Measurements from ENCODE around the gene EYS. TPM values are rescaled to one million over a fixed set of nuclear protein-coding genes. Genes with fewer than 3 reads are reported as not detected.

The EYS gene
- total RNA-seq, 1 experiment from 2014 or later, result not detected

GRCh38 chr6:65161661-65162060 is 545.4 kb downstream of the EYS start:
- CTCF ChIA-PET, result no interaction called here
- Histone ChIP-seq H3K9me3 (no peaks in the 10 kb centered on the region), H3K4me3 (ENCODE audit: low read depth, low read length) (no peak overlapping the region), H3K4me1 (no peaks in the 10 kb centered on the region), H3K27me3 (replicated peaks; ENCODE audit: control insufficient read depth, insufficient read depth, low read length) (no peaks in the 10 kb centered on the region), H3K36me3 (ENCODE audit: control insufficient read depth, insufficient read depth, low read length) (no peaks in the 10 kb centered on the region)
- intact Hi-C loops (cut with micrococcal nuclease; ENCODE audit: unreplicated experiment), result no loop called here
- POLR2A ChIA-PET, result no interaction called here
- Mint-ChIP-seq H3K36me3 (ENCODE audit: insufficient read depth, unreplicated experiment) (no peaks in the 10 kb centered on the region), H3K4me3 (ENCODE audit: unreplicated experiment) (no peak overlapping the region), H3K27me3 (ENCODE audit: insufficient read depth, unreplicated experiment) (no peaks in the 10 kb centered on the region), H3K27ac (ENCODE audit: unreplicated experiment) (no peak overlapping the region), H3K9me3 (ENCODE audit: unreplicated experiment) (no peaks in the 10 kb centered on the region), H3K4me1 (ENCODE audit: low read depth, unreplicated experiment) (no peaks in the 10 kb centered on the region)
- TF ChIP-seq, protein P1, sequence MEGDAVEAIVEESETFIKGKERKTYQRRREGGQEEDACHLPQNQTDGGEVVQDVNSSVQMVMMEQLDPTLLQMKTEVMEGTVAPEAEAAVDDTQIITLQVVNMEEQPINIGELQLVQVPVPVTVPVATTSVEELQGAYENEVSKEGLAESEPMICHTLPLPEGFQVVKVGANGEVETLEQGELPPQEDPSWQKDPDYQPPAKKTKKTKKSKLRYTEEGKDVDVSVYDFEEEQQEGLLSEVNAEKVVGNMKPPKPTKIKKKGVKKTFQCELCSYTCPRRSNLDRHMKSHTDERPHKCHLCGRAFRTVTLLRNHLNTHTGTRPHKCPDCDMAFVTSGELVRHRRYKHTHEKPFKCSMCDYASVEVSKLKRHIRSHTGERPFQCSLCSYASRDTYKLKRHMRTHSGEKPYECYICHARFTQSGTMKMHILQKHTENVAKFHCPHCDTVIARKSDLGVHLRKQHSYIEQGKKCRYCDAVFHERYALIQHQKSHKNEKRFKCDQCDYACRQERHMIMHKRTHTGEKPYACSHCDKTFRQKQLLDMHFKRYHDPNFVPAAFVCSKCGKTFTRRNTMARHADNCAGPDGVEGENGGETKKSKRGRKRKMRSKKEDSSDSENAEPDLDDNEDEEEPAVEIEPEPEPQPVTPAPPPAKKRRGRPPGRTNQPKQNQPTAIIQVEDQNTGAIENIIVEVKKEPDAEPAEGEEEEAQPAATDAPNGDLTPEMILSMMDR (IDR thresholded peaks at IDR 0.05; ENCODE audit: insufficient read depth in 1 of 2, low read depth in 1 of 2, low read length in 1 of 2, severe bottlenecking in 1 of 2, unreplicated experiment in 1 of 2), result no peak
- no peak for DNase-seq
- no TSS peak for BruUV-seq (replicated peaks)

DNA sequence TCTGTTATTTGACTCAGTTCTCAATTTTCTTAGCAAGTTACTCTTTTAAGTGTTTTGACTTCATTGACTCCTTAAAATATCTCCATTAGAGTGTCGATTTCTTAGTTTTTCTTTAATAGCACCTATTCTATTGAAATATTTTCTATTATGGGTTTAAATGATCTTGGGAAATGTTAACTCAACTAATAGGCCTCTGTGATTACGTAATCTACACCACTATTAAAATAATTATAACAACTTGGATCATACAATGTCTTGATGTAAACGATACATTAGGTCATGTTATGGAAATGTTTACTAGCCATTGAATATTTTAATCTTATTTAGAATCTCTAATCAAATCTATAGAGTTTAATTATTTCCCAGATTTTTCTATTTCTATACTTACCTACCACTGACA is 550.0 kb downstream of the EYS start:
- Mint-ChIP-seq H3K4me3 (ENCODE audit: unreplicated experiment) (no peak overlapping the region), H3K27ac (ENCODE audit: unreplicated experiment) (no peak overlapping the region), H3K36me3 (ENCODE audit: insufficient read depth, unreplicated experiment) (no peaks in the 10 kb centered on the region), H3K27me3 (ENCODE audit: insufficient read depth, unreplicated experiment) (no peaks in the 10 kb centered on the region), H3K9me3 (ENCODE audit: unreplicated experiment) (no peaks in the 10 kb centered on the region), H3K4me1 (ENCODE audit: low read depth, unreplicated experiment) (no peaks in the 10 kb centered on the region)
- TF ChIP-seq, protein P1 (IDR thresholded peaks at IDR 0.05; ENCODE audit: insufficient read depth in 1 of 2, low read depth in 1 of 2, low read length in 1 of 2, severe bottlenecking in 1 of 2, unreplicated experiment in 1 of 2), result no peak
- no TSS peak for BruUV-seq (replicated peaks)
- intact Hi-C loops (cut with micrococcal nuclease; ENCODE audit: unreplicated experiment), result no loop called here
- ChIA-PET POLR2A (no interaction called here), CTCF (no interaction called here)
- Histone ChIP-seq H3K27me3 (replicated peaks; ENCODE audit: control insufficient read depth, insufficient read depth, low read length) (no peaks in the 10 kb centered on the region), H3K36me3 (ENCODE audit: control insufficient read depth, insufficient read depth, low read length) (no peaks in the 10 kb centered on the region), H3K4me1 (no peaks in the 10 kb centered on the region), H3K9me3 (no peaks in the 10 kb centered on the region), H3K4me3 (ENCODE audit: low read depth, low read length) (no peak overlapping the region)
- no peak for DNase-seq

- Histone ChIP-seq H3K9me3 (no peaks in the 10 kb centered on the region), H3K27me3 (replicated peaks; ENCODE audit: control insufficient read depth, insufficient read depth, low read length) (no peaks in the 10 kb centered on the region), H3K4me3 (ENCODE audit: low read depth, low read length) (no peak overlapping the region), H3K4me1 (no peaks in the 10 kb centered on the region), H3K36me3 (ENCODE audit: control insufficient read depth, insufficient read depth, low read length) (no peaks in the 10 kb centered on the region)
- no TSS peak for BruUV-seq (replicated peaks)
- POLR2A ChIA-PET, result no interaction called here
- TF ChIP-seq, protein P1 (IDR thresholded peaks at IDR 0.05; ENCODE audit: insufficient read depth in 1 of 2, low read depth in 1 of 2, low read length in 1 of 2, severe bottlenecking in 1 of 2, unreplicated experiment in 1 of 2), result no peak
- CTCF ChIA-PET, result no interaction called here
- Mint-ChIP-seq H3K36me3 (ENCODE audit: insufficient read depth, unreplicated experiment) (no peaks in the 10 kb centered on the region), H3K4me3 (ENCODE audit: unreplicated experiment) (no peak overlapping the region), H3K27ac (ENCODE audit: unreplicated experiment) (no peak overlapping the region), H3K4me1 (ENCODE audit: low read depth, unreplicated experiment) (no peaks in the 10 kb centered on the region), H3K9me3 (ENCODE audit: unreplicated experiment) (no peaks in the 10 kb centered on the region), H3K27me3 (ENCODE audit: insufficient read depth, unreplicated experiment) (no peaks in the 10 kb centered on the region)
- intact Hi-C loops (cut with micrococcal nuclease; ENCODE audit: unreplicated experiment), result no loop called here
- DNase-seq, result no peak
Observed at GRCh38 chr6:65155083-65155482, 551.9 kb downstream of the EYS start.

All from Caco-2 (cell line).